GM18508 (cell line): Measurements from ENCODE around the gene SLC27A4.

ENCODE experiments used
- ATAC-seq: cut with Tn5 transposase; IDR thresholded peaks from one replicate; pipeline ENCODE4 v1.9.1; 2021; ENCODE audit warnings: moderate number of reproducible peaks; ENCODE audit not compliant: insufficient read depth, unreplicated experiment

SLC27A4 gene

DNA sequence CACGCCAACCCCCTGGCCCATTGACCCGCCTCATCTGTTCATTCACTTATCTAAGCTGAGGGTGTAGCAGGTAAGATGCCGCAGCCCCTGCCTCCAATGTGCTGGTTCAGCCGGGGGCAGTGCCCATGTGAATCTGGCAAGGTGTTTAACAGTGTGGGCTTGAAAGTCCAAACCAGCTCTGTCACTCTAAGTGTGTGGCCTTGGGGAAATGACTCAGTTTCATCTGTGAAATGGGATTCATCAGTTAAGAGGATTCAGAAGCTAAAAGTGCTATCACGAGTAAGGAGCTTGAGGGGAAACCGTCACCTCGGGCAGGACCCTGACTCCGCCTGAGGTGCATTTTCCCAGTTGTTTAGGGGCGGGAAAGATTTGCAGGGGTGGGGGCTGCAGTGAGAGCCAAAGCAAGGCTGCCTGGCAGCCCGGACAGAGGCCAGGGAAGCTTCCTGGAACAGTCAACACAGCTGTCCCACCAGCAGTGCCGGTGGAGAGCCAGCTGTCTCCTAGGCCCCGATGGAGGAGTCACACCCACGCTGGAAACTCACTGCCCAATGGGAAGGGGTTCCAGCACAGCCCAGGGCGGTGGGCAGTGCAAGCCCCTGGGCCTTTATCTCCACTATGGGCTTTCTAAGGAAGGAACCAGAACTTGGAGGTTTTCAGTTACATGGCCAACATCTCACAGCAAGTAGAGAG lies 21.1 kb downstream of the SLC27A4 start:
- ATAC-seq: no peak

DNA sequence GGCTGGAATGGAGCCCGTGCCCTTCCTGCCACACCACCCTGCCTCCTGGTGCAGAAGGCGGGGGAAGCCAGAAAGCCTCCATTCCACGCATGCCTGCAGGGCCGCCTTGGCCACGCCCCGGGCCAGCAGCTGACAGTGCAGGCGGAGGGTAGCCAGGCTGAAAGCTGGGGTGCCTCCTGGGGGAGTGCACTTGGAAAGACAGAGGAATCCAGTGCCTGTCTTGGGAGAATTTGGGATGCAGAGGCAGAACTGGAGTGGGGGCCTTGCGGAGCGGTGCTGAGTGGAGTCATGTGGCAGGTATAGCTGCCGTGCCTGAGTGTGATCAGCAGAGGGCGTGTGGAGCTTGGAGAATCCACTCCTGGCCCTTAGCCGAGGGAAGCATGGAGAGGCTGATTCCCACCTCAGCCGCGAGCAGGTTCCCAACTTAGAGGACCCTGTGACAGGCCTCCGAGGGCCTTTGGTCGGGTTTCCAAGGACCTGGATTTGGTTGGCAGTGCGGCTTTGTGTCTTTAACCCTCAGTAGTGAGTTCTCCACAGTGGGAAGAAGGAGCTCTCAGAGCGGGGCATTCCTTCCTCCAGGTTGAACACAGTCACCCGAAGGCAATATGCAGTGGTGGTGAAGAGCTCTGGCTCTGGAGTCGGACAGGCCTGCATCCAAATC lies 21.8 kb downstream of the SLC27A4 start:
- ATAC-seq: no peak

DNA sequence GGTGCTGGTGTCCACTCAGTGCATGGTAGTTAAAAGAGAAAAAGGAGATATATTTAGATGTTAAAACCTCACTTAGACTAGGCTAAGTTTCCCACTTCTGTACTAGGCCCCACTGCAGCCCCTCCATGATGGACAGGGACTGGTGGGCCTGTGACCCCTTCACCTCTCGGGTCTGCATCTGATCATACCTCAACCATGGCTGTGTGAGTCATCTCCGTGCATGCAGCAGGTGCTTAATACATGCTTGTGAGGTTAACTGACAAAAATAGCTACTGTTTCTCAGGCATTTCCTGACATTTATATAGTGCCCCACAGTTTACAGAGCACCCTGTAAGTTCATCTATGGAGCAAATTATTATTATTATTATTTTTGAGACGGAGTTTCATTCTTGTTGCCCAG lies 22.4 kb downstream of the SLC27A4 start:
- no peak for ATAC-seq

DNA sequence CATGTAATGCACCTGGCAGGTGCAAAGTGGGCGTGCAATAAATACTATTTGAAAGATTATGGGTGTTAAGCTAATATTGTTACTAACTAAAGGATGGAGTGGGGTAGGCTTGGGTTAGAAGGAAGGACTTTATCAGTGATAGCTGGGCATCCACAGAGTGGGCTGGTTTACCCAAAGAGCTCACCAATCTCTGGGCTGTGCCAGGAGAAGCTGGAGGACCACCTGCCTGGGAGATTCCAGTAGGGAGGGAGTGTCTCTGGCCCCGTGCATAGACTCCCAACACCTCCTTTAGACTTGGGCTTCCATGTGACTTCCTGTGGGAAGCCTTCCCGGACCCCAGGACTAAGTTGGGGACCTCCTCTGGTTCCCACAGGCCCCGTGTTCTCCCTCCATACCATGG lies 25.2 kb downstream of the SLC27A4 start:
- ATAC-seq: no peak

DNA sequence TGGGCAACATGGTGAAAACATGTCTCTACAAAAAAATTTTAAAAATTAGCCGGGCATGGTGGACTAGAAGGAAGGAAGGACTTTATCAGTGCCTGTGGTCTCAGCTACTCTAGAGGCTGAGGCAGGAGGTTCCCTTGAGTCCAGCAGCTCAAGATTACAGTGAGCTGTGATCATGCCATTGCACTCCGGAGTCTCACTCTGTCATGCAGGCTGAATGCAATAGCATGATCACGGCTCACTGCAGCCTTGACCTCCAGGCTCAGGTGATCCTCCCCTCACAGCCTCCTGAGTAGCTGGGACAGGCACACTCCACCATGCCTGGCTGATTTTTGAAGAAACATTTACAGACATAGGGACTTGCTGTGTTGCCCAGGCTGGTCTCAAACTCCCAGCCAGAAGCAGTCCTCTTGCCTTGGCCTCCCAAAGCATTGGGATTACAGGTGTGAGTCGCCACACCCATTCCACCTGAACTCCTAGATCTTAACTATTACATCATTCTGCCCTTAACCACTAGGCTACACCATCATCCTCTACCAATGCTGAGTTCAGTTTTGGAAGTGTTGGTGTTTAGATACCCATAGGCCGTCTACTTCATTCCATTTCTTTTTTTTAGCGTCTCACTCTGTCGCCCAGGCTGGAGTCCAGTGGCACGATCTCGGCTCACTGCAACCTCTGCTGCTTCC lies 28.8 kb downstream of the SLC27A4 start:
- no peak for ATAC-seq

DNA sequence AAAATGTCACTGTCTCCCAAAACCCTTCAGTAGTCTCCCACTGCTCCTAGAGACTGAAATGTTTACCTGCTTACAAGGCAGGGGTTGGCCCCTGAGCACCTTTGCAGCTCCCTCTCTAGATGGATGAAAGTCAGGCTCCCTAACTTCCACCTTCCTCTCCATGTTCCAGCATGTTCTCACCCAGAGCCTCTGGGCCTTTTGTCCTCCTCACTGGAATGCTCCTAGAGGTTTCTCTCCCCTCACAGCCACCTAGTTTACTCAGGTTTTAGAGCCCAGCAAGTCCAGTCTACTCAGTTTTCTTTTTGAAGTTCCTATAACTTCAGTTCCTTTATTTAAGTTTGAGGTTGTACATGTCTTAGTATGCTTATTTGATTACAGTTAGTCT lies 30.0 kb downstream of the SLC27A4 start:
- no peak for ATAC-seq

DNA sequence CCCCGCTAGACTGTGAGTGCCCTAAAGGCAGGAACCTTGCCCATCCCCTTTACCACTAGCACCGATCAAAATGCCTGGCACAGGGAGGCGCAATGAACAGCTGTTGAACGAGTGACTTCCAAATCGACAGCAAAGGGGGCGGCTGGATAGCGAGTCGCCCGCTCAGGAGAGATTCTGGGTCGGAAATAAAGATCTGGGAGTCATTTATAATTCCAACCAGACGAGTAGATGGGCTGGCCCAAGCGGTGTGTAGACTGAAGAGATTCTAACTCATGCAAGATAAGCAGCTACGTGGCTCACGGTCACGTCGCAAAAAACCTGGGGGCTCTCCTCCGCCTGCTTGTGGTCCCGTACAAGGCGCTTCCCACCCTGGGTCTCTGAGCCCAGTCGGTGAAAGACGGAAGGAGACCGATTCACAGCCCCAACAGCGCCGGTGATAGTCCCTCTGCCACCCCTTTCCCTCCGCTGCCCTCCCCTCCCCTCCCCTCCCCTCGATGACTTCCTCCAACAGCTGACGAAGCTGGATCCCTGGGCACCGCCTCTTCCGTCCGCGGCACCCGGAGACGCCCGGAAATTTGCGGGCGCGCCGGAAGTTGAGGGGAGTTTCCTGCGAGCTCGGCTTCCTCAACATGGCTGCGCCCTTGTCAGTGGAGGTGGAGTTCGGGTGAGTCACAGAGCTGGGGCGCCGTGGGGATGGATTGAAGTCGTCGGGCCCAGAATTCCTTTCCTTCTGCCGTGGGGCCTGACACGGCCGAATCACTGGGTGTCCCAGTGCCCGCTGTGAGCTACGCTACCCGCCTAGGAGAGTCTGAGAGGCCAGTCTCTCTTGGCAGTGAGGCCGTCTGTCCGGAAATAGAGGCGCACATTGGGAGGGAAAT lies 30.7 kb downstream of the SLC27A4 start, which contains the start of gene URM1:
Gene URM1 (plus strand): TSS at position 623 of the 878 bp plus-strand sequence. CDS start 7 bp downstream, at position 630.
- peak; percentile 56 for ATAC-seq

DNA sequence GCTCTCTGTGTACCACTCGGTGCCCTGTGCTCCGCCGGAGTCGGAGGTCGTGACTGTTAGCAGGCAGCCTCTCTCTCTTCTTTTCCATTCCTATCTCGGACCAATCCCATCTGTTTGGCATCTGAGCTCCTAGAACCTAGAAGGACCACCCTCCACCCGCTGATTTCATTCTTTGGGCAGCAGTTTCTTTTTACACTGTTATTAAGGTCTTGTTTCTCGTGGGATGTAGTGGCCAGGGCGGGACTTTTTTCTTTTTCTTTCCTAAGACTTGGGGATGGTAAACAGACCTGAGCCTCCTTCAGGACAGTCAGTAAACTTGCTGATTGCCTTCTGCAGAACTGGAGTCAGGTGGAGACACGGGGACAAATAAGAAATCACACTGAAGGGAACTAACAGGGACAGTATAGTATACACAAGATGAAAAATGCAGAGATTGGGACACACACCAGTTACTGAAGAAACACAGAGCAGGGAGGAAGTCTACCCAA lies 31.3 kb downstream of the SLC27A4 start:
- no peak for ATAC-seq

DNA sequence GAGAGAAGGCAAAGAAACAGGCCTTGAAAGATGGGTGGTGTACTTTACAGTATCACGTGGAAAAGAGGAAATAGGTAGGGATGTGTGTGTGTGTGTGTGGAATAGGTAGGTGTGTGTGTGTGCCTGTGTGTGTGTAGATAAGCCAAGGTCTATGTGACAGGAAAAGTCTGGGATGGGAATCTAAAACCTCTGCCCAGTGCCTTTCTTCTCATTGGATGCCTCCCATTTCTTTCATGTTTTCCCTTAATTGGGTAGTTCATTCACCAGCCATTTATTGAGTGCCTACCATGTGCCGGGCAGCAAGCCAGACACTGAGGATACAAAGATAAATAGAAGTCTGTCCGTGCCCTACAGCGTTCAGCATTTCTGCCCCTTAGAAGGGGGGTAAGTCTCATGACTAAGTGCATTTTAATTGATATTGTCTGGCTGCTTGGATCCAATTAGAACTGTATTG lies 31.9 kb downstream of the SLC27A4 start:
- no peak for ATAC-seq

DNA sequence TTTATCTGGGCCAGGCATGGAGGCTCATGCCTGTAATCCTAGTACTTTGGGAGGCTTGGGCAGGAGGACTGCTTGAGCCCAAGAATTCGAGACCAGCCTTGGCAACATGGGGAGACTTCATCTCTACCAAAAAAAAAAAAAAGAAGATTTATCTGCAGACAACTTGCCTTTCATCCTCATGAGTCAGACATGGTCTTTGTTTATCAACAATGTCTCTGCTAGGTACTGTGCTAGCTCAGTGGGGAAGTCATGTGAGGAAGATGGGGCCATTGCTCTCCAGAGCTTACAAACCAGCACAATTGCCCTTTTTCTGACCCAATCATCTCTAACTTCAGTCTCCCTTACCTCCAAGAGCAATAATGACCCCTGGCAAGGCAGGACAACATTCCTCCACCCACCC lies 32.5 kb downstream of the SLC27A4 start:
- no peak for ATAC-seq

DNA sequence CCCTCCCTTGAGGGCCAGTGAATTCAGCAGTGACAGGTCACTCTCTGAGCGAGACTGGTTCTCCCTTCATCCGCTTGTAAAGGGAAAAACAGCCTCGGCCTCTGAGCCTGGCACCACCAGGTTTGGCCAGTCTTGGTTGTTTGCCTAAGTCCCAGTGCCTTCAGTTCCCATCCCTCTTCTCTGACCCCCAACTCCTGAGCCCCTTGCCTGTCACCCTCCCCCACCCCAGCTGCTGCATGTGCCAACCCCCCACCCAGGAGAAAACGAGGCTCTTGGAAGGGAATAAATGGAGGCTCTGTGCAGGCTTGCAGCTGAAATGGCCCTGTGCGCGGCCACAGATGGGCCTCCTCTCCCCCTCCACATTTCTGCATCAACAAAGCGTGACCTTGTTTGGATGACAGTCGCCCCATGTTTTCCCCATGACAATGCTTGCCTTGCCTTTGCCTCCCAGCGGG lies 33.9 kb downstream of the SLC27A4 start:
- no peak for ATAC-seq

DNA sequence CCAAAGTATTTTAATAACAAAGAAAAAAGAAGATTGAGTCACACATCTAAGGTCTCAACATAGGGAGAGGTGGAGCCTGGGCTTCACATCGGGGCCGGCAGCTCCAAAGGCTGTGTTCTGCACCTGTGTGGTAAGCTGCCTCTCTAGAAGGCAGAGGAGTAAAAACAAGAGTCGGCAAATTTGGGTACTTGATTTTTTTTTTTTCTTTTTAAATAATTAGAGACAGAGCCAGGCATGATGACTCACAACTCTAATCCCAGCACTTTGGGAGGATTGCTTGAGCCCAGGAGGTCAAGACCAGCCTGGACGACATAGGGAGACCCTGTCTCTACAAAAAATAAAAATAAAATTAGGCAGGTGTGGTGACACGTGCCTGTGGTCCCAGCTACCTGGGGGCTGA lies 35.5 kb downstream of the SLC27A4 start:
- no peak for ATAC-seq

DNA sequence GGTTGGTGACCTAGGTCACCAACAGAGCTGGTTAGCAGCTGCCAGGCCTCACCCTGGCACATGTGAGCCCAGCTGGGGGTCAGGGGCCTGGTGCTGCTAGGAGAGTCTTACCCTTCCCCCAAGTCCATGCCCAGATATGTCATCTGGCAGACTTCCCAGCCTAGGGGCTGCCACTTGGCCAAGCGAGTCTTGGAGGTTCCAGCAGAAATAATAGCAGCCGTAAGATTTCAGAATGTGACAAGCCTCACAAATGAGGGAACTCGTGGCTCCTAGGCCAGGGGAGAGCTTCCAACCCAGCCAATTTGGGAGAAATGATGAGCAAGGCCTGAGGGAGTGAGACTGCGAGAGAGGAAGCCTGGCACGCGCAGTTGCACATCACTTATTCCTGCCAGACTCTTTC lies 41.9 kb downstream of the SLC27A4 start:
- no peak for ATAC-seq

DNA sequence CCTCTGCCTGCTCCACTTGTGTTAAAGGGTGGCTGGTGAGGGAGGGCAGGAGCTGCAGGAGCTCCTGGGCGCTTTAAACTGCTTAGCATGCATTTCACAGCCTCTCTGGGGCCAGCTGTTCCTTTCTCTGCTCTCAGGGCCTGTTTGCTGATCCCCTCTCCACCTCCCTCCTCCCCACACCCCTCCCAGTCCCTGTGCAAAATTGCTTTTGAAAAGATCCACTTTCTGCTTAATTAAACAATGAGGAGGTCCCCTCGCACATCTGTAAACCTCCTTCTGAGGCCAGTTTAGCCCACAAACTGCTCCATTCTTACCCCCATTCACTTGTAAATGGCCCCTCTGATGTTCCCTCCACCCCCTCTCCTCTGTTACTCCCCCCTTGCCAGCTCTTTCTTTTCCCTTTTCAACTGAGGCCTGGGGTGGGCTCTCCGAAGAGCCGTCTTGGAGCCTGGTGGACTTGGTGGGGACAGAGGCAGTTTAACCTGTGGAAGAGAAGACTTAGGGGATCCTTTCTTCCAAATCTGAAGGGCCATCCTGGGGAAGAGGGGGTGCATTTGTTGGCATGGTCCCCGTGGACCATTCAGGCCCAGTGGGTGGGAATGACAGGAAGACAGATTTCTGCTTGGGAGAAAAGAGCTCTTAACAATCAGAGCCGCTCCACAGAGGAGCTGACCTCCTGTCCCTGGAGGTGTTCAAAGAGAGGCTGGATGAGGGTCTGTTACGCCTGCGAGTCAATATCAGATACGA lies 42.9 kb downstream of the SLC27A4 start:
- no peak for ATAC-seq

DNA sequence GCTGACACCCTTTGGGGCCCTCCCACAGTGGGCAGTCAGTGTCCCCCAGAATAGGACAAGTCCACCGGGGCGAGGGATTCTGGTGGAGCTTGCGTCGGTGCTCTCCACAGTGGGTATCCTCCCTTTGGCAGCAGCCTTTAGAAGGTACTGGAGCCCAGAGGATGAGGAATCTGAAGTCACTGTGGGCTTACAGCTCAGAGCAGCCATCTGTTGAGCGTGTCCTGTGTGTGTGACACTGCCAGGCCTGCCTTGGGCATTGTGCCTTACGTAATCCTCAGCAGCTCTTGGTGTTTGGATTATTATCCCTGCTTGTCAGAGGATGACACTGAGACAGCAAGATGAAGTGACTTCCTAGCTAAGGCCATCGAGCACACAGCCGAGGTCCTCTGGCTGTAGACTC lies 43.5 kb downstream of the SLC27A4 start:
- no peak for ATAC-seq

DNA sequence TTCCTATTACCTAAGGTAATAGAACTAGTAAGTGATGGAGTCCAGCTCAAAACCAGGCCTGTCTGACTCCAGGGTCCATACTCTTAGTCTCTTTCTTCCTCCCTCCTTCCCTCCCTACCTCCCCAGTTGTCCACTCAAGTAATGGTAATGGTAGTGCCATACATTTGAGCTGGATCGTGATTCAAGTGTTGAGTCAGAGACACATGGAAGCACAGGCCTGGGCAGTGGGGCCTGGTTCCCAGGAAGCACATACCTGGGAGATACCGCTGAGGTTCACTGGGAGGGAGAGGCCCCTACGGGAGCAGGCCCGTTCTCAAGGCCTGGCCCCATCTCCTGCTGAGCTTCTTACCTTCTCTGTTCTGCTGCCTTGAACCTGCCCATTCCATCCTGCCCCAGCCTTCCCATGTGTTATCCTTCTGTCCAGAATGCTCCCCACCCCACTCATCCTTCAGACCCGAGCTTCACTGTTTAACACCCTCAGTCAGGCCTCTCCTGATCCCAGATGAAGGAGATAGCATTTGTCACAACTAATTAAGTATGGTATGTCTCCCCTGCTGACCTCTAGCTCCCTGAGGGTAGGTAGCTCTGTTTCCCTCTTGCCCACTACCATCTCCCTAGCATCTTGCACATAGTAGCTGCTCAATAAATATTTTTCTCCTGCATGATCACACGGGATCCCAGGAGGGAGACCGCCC lies 44.6 kb downstream of the SLC27A4 start:
- ATAC-seq: no peak

DNA sequence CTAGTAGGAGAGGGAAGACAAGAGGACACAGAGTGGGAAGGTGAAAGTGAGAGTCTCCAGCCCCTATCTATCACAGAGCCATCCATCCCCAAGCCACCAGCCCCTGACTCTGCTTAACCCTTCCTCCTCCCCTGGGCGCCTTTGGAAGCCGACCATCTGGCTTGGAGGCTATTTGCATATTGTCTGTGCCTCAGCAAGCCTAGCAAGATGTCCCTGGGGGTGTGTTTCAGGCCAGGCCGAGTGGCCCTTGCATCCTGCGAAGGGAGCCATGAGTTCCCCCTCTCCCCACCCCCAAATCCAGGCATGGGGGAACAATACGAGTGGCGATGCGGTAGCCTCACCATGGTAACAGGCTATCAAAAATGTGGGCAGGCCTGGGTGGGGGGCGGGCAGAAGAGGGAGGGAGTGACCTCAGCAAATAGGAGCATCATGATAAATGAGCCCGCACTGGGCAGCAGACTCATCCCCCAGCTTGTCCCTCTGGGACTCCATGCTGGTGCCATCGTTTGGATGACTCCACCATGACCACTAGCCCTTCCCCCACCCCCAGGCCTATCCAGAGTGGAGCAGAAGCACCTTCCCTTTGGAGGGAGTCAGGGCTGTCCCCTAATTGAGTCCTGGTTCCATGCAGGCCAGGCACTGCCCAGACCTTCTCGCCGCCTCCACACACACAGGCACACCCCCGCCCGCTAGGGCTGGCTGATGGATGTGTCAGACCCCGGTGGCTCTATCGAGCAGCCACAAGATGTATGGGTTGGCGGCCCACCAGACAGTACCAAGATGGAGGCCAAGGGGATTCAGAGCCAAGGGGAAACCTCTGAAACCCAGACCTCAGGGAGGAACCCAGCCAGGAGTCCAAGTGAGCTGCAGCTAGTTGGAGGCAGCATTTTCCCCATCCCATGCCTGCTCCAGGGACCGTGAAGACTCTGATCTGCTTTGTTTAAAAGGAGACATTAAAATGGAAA lies 45.5 kb downstream of the SLC27A4 start:
- no peak for ATAC-seq

DNA sequence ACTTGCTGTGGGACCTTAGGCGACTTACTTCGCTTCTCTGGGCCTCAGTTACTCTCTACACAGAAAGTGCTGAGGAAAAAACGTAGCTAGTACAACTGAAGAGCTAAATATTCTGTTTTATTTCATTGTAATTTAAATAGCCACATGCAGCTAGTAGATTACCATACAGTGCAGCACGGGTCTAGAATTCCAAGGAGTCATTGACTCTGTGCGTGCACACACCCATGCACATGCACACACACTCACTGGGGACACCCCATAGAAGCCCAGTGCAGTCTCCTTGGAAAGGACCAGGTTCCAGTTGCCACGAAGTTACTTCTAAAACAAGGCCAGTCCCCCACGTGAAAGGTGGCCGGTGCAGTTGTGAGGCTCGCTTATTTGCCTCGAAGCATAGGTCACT lies 47.8 kb downstream of the SLC27A4 start:
- ATAC-seq: no peak
